Fibroblast of lung (primary cell): ENCODE results near the gene ZNF827. TPM values are rescaled to one million over a fixed set of nuclear protein-coding genes. Genes with fewer than 3 reads are reported as not detected.

Experiments used
- DNase-seq, 2 donors: peaks; one replicate each; pipeline versions ENCODE4 v3.0.0 to v3.0.0-alpha.2; 2010; ENCODE audit warnings: low read depth in 2 of 2
- H2AFZ ChIP-seq: 2 replicates; pipeline ENCODE4 v1.5.1; 2012; ENCODE audit warnings: low read length, control low read depth, inconsistent platforms
- H3K27ac ChIP-seq: 2 replicates; pipeline ENCODE4 v1.5.1; 2011; ENCODE audit warnings: low read length, control low read depth; ENCODE audit not compliant: insufficient read depth
- H3K27me3 ChIP-seq: 2 replicates; pipeline ENCODE4 v1.5.1; 2011; ENCODE audit warnings: mild to moderate bottlenecking, low read length; ENCODE audit not compliant: control insufficient read depth, insufficient read depth
- H3K36me3 ChIP-seq: 2 replicates; pipeline ENCODE4 v1.5.1; 2011; ENCODE audit warnings: low read length; ENCODE audit not compliant: control insufficient read depth, insufficient read depth
- H3K4me1 ChIP-seq: 2 replicates; pipeline ENCODE4 v1.5.1; 2011; ENCODE audit warnings: low read length; ENCODE audit not compliant: control insufficient read depth, insufficient read depth; ENCODE audit errors: extremely low read depth
- H3K4me2 ChIP-seq: 2 replicates; pipeline ENCODE4 v1.5.1; 2011; ENCODE audit warnings: low read length, control low read depth; ENCODE audit not compliant: insufficient read depth; ENCODE audit errors: extremely low read depth
- H3K4me3 ChIP-seq, 4 experiments: fragments of 200-600 bp in 1 of 4; sonication (generic) in 1 of 4; replicated peaks in 1 of 4; 2 replicates each; pipeline ENCODE4 v1.5.1; 2011 to 2016; ENCODE audit warnings: low read length in 4 of 4, low read depth in 3 of 4, mild to moderate bottlenecking in 3 of 4, control low read depth in 2 of 4, inconsistent platforms in 1 of 4, mixed read lengths in 1 of 4; ENCODE audit not compliant: insufficient read depth in 1 of 4; ENCODE audit errors: control extremely low read depth in 1 of 4
- H3K79me2 ChIP-seq: 2 replicates; pipeline ENCODE4 v1.5.1; 2012; ENCODE audit warnings: mild to moderate bottlenecking, low read length, inconsistent platforms; ENCODE audit not compliant: control insufficient read depth, insufficient read depth
- H3K9ac ChIP-seq: 2 replicates; pipeline ENCODE4 v1.5.1; 2011; ENCODE audit warnings: mild to moderate bottlenecking, low read length, control low read depth; ENCODE audit not compliant: insufficient read depth
- H3K9me3 ChIP-seq: 2 replicates; pipeline ENCODE4 v1.5.1; 2012; ENCODE audit warnings: low read depth, low read length; ENCODE audit not compliant: control insufficient read depth, insufficient read depth
- H4K20me1 ChIP-seq: 2 replicates; pipeline ENCODE4 v1.5.1; 2011; ENCODE audit warnings: low read length; ENCODE audit not compliant: control insufficient read depth, insufficient read depth; ENCODE audit errors: extremely low read depth
- CTCF ChIP-seq, 2 donors: IDR thresholded peaks in 1 of 2; conservative IDR thresholded peaks in 1 of 2; 1 replicate in 1 of 2; 2 replicates in 1 of 2; pipeline ENCODE4 v1.5.1; 2011 to 2012; ENCODE audit warnings: low read length in 2 of 2, control low read depth in 1 of 2, inconsistent platforms in 1 of 2, low read depth in 1 of 2, mild to moderate bottlenecking in 1 of 2
- EZH2 ChIP-seq: IDR thresholded peaks from 2 replicates; pipeline ENCODE4 v1.5.1; 2012; ENCODE audit warnings: low read length, control low read depth, mild to moderate bottlenecking; ENCODE audit errors: missing control alignments
- polyA plus RNA-seq, 2 donors: library from polyadenylated mRNA; depleted of rRNA in 1 of 2; stranded (reverse) in 1 of 2; unstranded in 1 of 2; fragments of >200 nt; gene quantifications; 2 replicates each; pipeline ENCODE4 v1.2.1, GENCODE V29; 2011 to 2012; ENCODE audit warnings: missing spikeins in 1 of 2
- total RNA-seq: library from RNA; depleted of rRNA; stranded (reverse); fragments of >200 nt; gene quantifications from 2 replicates; pipeline ENCODE4 v1.2.1, GENCODE V29; 2014

Gene ZNF827
- total and polyA plus RNA-seq, 2 donors (not counting 1 experiment from before 2014, with no cell fraction given): 5.8 to 7.1 TPM

GRCh38 chr4:145731028-145731427, 207.6 kb downstream of the ZNF827 start:
- H3K36me3 ChIP-seq: no peaks in the 10 kb centered on the region
- no peak overlapping the region for H3K4me3 ChIP-seq
- H3K79me2 ChIP-seq: no peaks in the 10 kb centered on the region
- H3K27ac ChIP-seq: no peak overlapping the region
- DNase-seq: peak; percentile 63 to 80
- H3K9ac ChIP-seq: no peak overlapping the region
- H3K4me2 ChIP-seq: no peak overlapping the region
- H3K4me1 ChIP-seq: peaks cover 29% of the 10 kb centered on the region
- H3K27me3 ChIP-seq: no peaks in the 10 kb centered on the region
- H4K20me1 ChIP-seq: no peaks in the 10 kb centered on the region
- no peak for TF ChIP-seq EZH2
- no peak for TF ChIP-seq CTCF (conservative IDR thresholded peaks at IDR 0.05 in 1 of 2, IDR thresholded peaks at IDR 0.05 in 1 of 2; ENCODE audit: low read depth in 1 of 2, low read length in 2 of 2)
- no peaks in the 10 kb centered on the region for H3K9me3 ChIP-seq
- H2AFZ ChIP-seq: no peak overlapping the region

- Histone ChIP-seq H3K27ac (no peak overlapping the region), H4K20me1 (no peaks in the 10 kb centered on the region), H3K27me3 (no peaks in the 10 kb centered on the region), H3K4me2 (no peak overlapping the region), H3K79me2 (no peaks in the 10 kb centered on the region), H2AFZ (no peak overlapping the region), H3K4me3 (no peak overlapping the region), H3K4me1 (peaks cover 22% of the 10 kb centered on the region), H3K9ac (no peak overlapping the region), H3K9me3 (no peaks in the 10 kb centered on the region), H3K36me3 (no peaks in the 10 kb centered on the region)
- TF ChIP-seq EZH2: no peak
- no peak for TF ChIP-seq CTCF (conservative IDR thresholded peaks at IDR 0.05 in 1 of 2, IDR thresholded peaks at IDR 0.05 in 1 of 2; ENCODE audit: low read depth in 1 of 2, low read length in 2 of 2)
- no peak for DNase-seq
These were observed 208.6 kb downstream of the ZNF827 start for GRCh38 chr4:145730026-145730425.

- DNase-seq: no peak
- no peak overlapping the region for H3K27ac ChIP-seq
- no peaks in the 10 kb centered on the region for H3K9me3 ChIP-seq
- H3K4me3 ChIP-seq: no peak overlapping the region
- TF ChIP-seq EZH2 (no peak), CTCF (conservative IDR thresholded peaks at IDR 0.05 in 1 of 2, IDR thresholded peaks at IDR 0.05 in 1 of 2; ENCODE audit: low read depth in 1 of 2, low read length in 2 of 2) (no peak)
- H3K36me3 ChIP-seq: no peaks in the 10 kb centered on the region
- no peaks in the 10 kb centered on the region for H4K20me1 ChIP-seq
- H2AFZ ChIP-seq: no peak overlapping the region
- no peaks in the 10 kb centered on the region for H3K4me1 ChIP-seq
- no peak overlapping the region for H3K4me2 ChIP-seq
- no peaks in the 10 kb centered on the region for H3K79me2 ChIP-seq
- H3K27me3 ChIP-seq: no peaks in the 10 kb centered on the region
- H3K9ac ChIP-seq: no peak overlapping the region
These were observed 215.3 kb downstream of the ZNF827 start for GRCh38 chr4:145723336-145723735.
